GM12891 (cell line): Measurements from ENCODE around the gene SSTR5.

Experiments
- PAX5 ChIP-seq: IDR thresholded peaks from 2 replicates; pipeline ENCODE4 v1.6.1; 2011; ENCODE audit warnings: low read length, moderate library complexity, mild to moderate bottlenecking; ENCODE audit not compliant: insufficient read depth, severe bottlenecking
- POLR2A ChIP-seq: IDR thresholded peaks from 2 replicates; pipeline ENCODE4 v1.6.1; 2011; ENCODE audit warnings: low read depth, low read length, control low read depth
- POLR2AphosphoS5 ChIP-seq: IDR thresholded peaks from 2 replicates; pipeline ENCODE4 v1.6.1; 2011; ENCODE audit warnings: low read depth, low read length, control low read depth
- POU2F2 ChIP-seq: IDR thresholded peaks from 2 replicates; pipeline ENCODE4 v1.6.1; 2011; ENCODE audit warnings: low read depth, mild to moderate bottlenecking, control low read depth, low read length, moderate library complexity
- SPI1 ChIP-seq: IDR thresholded peaks from 2 replicates; pipeline ENCODE4 v1.6.1; 2011; ENCODE audit warnings: low read depth, low read length, control low read depth
- TAF1 ChIP-seq: IDR thresholded peaks from 2 replicates; pipeline ENCODE4 v1.6.1; 2011; ENCODE audit warnings: low read depth, low read length, control low read depth

- TF ChIP-seq POLR2A (no peak), TAF1 (no peak), SPI1 (no peak), POLR2AphosphoS5 (no peak), PAX5 (no peak), POU2F2 (no peak)
Observed at GRCh38 chr16:1084971-1085370, 12.4 kb downstream of the SSTR5 start.
